NOMO-1 treated with dmso at 0.1 percent for 144 hours (cell line): Measurements from ENCODE around the gene RAB34.
"Not testable (repeated sequence)": the region's sequence is repeated elsewhere in the genome, so short reads cannot be mapped to it uniquely, and the experiment has no call there.

ENCODE experiments used
- DNase-seq: peaks from one replicate; lab custom pipeline; 2025; ENCODE audit not compliant: unreplicated experiment; lab: John Stamatoyannopoulos, UW

Gene RAB34

GRCh38 chr17:28746611-28747050 is 29.0 kb upstream of the RAB34 start:
- no peak for DNase-seq

- DNase-seq: no peak
Measured at GRCh38 chr17:28745786-28746411, 28.2 kb upstream of the RAB34 start.

- DNase-seq: no peak
Measured at GRCh38 chr17:28744972-28745785, 27.5 kb upstream of the RAB34 start.

- DNase-seq: no peak
Measured at GRCh38 chr17:28744104-28744971, 26.7 kb upstream of the RAB34 start.

- DNase-seq: peak; percentile 48
Measured at GRCh38 chr17:28743243-28744103, 25.8 kb upstream of the RAB34 start, which contains the start of gene TRAF4. Gene TRAF4, plus strand, starts transcription at chr17:28744011. Its CDS starts 102 bp downstream, at chr17:28744113.

GRCh38 chr17:28741358-28742349 is 24.0 kb upstream of the RAB34 start:
- peak; percentile 73 for DNase-seq

GRCh38 chr17:28740406-28741357 is 23.0 kb upstream of the RAB34 start:
- no peak for DNase-seq

GRCh38 chr17:28738680-28739384 is 21.2 kb upstream of the RAB34 start:
- DNase-seq: no peak

- no peak for DNase-seq
Measured at GRCh38 chr17:28737770-28738679, 20.4 kb upstream of the RAB34 start.

- no peak for DNase-seq
Measured at GRCh38 chr17:28737316-28737715, 19.6 kb upstream of the RAB34 start.

GRCh38 chr17:28735913-28736769 is 18.5 kb upstream of the RAB34 start:
- not testable (repeated sequence) for DNase-seq

- no peak for DNase-seq
Measured at GRCh38 chr17:28735242-28735722, 17.6 kb upstream of the RAB34 start.

- no peak for DNase-seq
Measured at GRCh38 chr17:28734712-28735241, 17.1 kb upstream of the RAB34 start.

GRCh38 chr17:28733346-28733745 is 15.7 kb upstream of the RAB34 start:
- no peak for DNase-seq

GRCh38 chr17:28729950-28730330 is 12.3 kb upstream of the RAB34 start:
- DNase-seq: no peak
